Peyer's patch (tissue), 4 donors: ENCODE measurements around the gene CHTF18.

Experiments used
- CTCF ChIP-seq, 6 experiments: fragments of 450-650 bp in 4 of 6; fragments of 200-600 bp in 2 of 6; sonication (generic) in 1 of 6; IDR thresholded peaks; one replicate each; pipeline ENCODE4 v1.5.1; 2017 to 2019; ENCODE audit warnings: antibody characterized with exemption in 6 of 6, mild to moderate bottlenecking in 3 of 6, moderate library complexity in 1 of 6
- POLR2A ChIP-seq, 2 donors: fragments of 450-650 bp; IDR thresholded peaks; one replicate each; pipeline ENCODE4 v1.5.1; 2017; ENCODE audit warnings: antibody characterized with exemption in 2 of 2, mild to moderate bottlenecking in 2 of 2, moderate library complexity in 2 of 2

- TF ChIP-seq POLR2A (IDR thresholded peaks at IDR 0.05) (no peak), CTCF (IDR thresholded peaks at IDR 0.05) (no peak)
Measured at GRCh38 chr16:803754-804080, 15.3 kb downstream of the CHTF18 start.
